Measurements from ENCODE around the gene RPRD2.

DNA sequence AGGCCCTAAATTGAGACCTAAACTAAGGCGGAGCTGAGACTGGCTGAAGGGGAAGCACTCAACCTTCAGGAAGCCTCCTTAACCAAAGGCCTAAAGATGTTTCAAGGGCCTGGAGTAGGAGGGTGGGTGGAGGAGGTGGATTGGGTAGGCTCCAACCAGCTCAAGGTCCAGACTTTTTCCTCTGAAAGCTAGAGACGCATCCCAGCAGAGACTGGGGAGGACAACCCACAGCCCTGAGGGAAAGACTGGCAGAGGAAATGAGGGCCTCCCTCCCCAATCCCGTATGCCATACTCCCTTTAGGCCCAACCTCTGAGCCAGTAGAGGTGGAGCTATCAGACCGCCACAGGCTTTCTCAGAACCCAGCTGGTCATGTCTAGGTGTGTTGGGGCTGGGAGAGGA lies 145.0 kb downstream of the RPRD2 start:
- TF ChIP-seq RBM17 (IDR thresholded peaks at IDR 0.05; ENCODE audit: borderline replicate concordance, low read depth, low read length) (no peak), POLR2A (conservative IDR thresholded peaks at IDR 0.05) (no peak)
